ENCODE results near the gene INPP5A. TPM values are rescaled to one million over a fixed set of nuclear protein-coding genes. Genes with fewer than 3 reads are reported as not detected.

INPP5A gene
- total RNA-seq, 2 donors from 2014 or later, result 20.7 to 26.7 TPM

DNA sequence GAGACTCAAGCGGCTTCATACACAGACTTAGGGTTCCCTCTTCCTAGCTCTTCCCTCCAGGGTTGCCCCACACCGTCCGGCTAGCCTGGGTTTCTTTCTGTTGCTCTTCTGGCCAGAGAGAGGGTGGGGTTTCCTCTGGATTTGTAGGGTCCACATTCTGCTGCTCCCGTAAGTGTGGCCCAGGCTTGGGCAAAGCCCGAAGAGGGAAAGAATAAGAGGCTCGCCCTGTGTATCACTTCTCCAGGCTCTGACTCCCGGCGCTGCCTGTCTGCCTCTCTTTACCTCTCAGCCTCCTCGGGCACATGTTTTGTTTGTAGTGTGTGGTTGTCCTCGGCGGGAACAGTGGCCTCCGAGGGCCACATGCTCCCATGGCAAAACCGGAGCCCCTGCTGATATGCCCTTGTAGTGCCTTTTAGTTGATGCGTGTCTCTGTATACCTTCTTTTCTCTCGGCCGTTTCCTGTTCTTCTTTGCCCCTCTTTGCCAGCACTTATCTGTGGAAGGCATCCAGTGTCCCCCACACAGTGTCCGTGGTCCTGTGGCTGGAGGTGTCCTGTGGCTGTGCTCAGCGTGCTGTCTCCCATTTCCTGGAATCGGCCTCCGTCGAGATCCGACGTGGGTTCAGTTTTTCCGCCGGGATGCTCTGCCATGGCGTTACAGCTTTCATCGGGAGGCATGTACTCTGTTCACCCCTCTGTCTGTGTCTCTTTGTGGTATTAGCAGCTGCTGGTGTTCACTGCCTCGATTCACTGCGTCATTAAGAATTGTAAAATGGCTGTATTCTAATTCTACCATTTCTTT lies 102.9 kb downstream of the INPP5A start:
- WGBS, 2 experiments (ENCODE audit: insufficient coverage in 1 of 2, insufficient read length in 1 of 2), result 94% methylated on average over 21 to 29 of the region's 29 CpGs
- H3K4me1 Mint-ChIP-seq, result no peaks in the 10 kb centered on the region

DNA sequence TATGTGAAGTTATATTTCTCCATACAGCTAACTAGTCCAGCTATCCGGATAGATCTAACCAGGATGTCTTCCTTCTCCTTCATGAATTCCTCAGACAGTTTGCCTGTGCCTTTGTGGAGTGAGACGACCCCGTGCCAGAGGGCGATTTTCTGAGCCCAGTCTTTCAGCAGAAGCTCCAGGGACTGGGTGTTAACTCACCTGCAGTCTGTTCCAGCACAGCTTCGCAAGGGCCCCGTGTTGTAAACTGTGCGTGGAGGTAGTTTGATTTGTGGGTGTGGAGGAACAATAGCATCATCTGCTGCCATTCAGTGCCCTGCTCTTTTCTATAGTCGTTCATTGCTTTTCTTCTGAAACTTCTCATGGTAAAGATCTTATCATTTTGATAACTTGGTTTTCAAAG lies 103.8 kb downstream of the INPP5A start:
- Histone ChIP-seq H3K4me3 (ENCODE audit: low read length) (no peak overlapping the region), H3K9me3 (ENCODE audit: control insufficient read depth, low read length) (peaks cover 4% of the 10 kb centered on the region), H3K9ac (ENCODE audit: extremely low read depth, low read length, poor library complexity, severe bottlenecking) (no peak overlapping the region), H3K4me1 (ENCODE audit: control insufficient read depth, insufficient read depth, low read length) (no peaks in the 10 kb centered on the region), H3K27me3 (ENCODE audit: control insufficient read depth, insufficient read depth, low read length, poor library complexity, severe bottlenecking) (no peaks in the 10 kb centered on the region), H3K27ac (ENCODE audit: low read depth, low read length) (no peak overlapping the region), H3K36me3 (ENCODE audit: control insufficient read depth, insufficient read depth, low read length) (no peaks in the 10 kb centered on the region)
- Mint-ChIP-seq H3K36me3 (ENCODE audit: low read depth) (no peaks in the 10 kb centered on the region), H3K27ac (no peak overlapping the region), H3K4me3 (no peak overlapping the region), H3K9me3 (peaks cover 3% of the 10 kb centered on the region), H3K4me1 (no peaks in the 10 kb centered on the region), H3K27me3 (ENCODE audit: insufficient read depth) (peaks cover 2% of the 10 kb centered on the region)
- DNase-seq, result no peak
- 91 to 93% methylated on average over 6 to 8 of the region's 8 CpGs for whole genome bisulfite sequencing, 2 experiments (ENCODE audit: insufficient coverage in 1 of 2, insufficient read length in 1 of 2)
- TF ChIP-seq, protein P1, sequence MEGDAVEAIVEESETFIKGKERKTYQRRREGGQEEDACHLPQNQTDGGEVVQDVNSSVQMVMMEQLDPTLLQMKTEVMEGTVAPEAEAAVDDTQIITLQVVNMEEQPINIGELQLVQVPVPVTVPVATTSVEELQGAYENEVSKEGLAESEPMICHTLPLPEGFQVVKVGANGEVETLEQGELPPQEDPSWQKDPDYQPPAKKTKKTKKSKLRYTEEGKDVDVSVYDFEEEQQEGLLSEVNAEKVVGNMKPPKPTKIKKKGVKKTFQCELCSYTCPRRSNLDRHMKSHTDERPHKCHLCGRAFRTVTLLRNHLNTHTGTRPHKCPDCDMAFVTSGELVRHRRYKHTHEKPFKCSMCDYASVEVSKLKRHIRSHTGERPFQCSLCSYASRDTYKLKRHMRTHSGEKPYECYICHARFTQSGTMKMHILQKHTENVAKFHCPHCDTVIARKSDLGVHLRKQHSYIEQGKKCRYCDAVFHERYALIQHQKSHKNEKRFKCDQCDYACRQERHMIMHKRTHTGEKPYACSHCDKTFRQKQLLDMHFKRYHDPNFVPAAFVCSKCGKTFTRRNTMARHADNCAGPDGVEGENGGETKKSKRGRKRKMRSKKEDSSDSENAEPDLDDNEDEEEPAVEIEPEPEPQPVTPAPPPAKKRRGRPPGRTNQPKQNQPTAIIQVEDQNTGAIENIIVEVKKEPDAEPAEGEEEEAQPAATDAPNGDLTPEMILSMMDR (conservative IDR thresholded peaks at IDR 0.05), result no peak

More for the DNA sequence above, 102.9 kb downstream of the INPP5A start:
- H3K9ac ChIP-seq (ENCODE audit: extremely low read depth, low read length, poor library complexity, severe bottlenecking), result no peak overlapping the region
- peak; percentile 34 for DNase-seq
- H3K4me1 ChIP-seq (ENCODE audit: control insufficient read depth, insufficient read depth, low read length), result no peaks in the 10 kb centered on the region
- H3K4me3 ChIP-seq (ENCODE audit: low read length), result no peak overlapping the region
- H3K27me3 ChIP-seq (ENCODE audit: control insufficient read depth, insufficient read depth, low read length, poor library complexity, severe bottlenecking), result no peaks in the 10 kb centered on the region
- TF ChIP-seq, protein P1 (conservative IDR thresholded peaks at IDR 0.05), result no peak
- no peak overlapping the region for H3K27ac ChIP-seq (ENCODE audit: low read depth, low read length)
- no peaks in the 10 kb centered on the region for H3K36me3 ChIP-seq (ENCODE audit: control insufficient read depth, insufficient read depth, low read length)
- no peaks in the 10 kb centered on the region for H3K36me3 Mint-ChIP-seq (ENCODE audit: low read depth)
- H3K9me3 ChIP-seq (ENCODE audit: control insufficient read depth, low read length), result peaks cover 4% of the 10 kb centered on the region
- peaks cover 2% of the 10 kb centered on the region for H3K27me3 Mint-ChIP-seq (ENCODE audit: insufficient read depth)
- H3K4me3 Mint-ChIP-seq, result no peak overlapping the region
- peaks cover 3% of the 10 kb centered on the region for H3K9me3 Mint-ChIP-seq
- no peak overlapping the region for H3K27ac Mint-ChIP-seq

DNA sequence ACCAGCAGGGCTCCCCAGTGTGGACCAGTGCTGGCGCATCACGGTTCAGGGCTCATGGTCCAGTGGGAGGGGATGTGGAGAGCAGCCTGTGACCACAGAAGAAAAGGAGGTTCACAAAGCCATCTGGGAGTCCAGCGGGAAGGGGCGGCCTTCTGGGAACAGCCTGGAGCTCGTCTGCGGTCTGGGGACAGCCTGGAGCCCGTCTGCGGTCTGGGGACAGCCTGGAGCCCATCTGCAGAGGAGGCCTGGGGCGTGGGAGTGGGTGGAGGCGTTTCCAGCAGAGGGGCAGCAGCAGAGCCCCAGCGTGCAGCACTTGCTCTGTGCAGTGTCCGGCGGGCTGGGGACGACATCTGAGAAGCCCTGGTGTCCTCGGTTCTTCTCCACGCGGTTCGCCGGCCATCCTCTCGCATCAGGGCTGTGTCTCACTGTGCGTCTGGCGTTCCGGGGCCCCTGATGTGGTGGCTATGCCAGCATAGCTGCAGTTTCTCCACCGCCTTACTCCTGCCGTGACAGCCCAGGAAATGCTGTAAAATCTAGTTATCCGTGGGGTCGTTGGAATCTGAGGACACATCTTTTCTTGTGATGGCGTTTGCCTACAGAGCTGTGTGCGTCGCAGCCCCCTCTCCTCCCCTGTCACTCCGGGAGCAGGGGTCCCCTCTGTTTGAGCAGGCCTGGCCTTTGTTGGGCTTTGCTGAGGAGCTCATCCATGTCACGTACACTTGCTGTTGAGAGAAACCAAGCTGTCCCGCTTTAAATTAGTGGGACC lies 104.6 kb downstream of the INPP5A start:
- Histone ChIP-seq H3K36me3 (ENCODE audit: control insufficient read depth, insufficient read depth, low read length) (no peaks in the 10 kb centered on the region), H3K4me3 (ENCODE audit: low read length) (no peak overlapping the region), H3K4me1 (ENCODE audit: control insufficient read depth, insufficient read depth, low read length) (no peaks in the 10 kb centered on the region), H3K9ac (ENCODE audit: extremely low read depth, low read length, poor library complexity, severe bottlenecking) (no peak overlapping the region), H3K27me3 (ENCODE audit: control insufficient read depth, insufficient read depth, low read length, poor library complexity, severe bottlenecking) (no peaks in the 10 kb centered on the region), H3K9me3 (ENCODE audit: control insufficient read depth, low read length) (peaks cover 4% of the 10 kb centered on the region), H3K27ac (ENCODE audit: low read depth, low read length) (no peak overlapping the region)
- H3K4me3 Mint-ChIP-seq, result no peak overlapping the region
- H3K36me3 Mint-ChIP-seq (ENCODE audit: low read depth), result no peaks in the 10 kb centered on the region
- TF ChIP-seq, protein P1 (conservative IDR thresholded peaks at IDR 0.05), result no peak
- no peak overlapping the region for H3K27ac Mint-ChIP-seq
- DNase-seq, result peak; percentile 36
- peaks cover 3% of the 10 kb centered on the region for H3K9me3 Mint-ChIP-seq
- no peaks in the 10 kb centered on the region for H3K4me1 Mint-ChIP-seq
- WGBS, 2 experiments (ENCODE audit: insufficient coverage in 1 of 2, insufficient read length in 1 of 2), result 92% methylated on average over 27 to 33 of the region's 33 CpGs
- H3K27me3 Mint-ChIP-seq (ENCODE audit: insufficient read depth), result peaks cover 2% of the 10 kb centered on the region
